ENCODE measurements around the gene RHAG. TPM values are rescaled to one million over a fixed set of nuclear protein-coding genes. Genes with fewer than 3 reads are reported as not detected.

Gene RHAG
- total RNA-seq, 1 donor from 2014 or later: 0.41 TPM

DNA sequence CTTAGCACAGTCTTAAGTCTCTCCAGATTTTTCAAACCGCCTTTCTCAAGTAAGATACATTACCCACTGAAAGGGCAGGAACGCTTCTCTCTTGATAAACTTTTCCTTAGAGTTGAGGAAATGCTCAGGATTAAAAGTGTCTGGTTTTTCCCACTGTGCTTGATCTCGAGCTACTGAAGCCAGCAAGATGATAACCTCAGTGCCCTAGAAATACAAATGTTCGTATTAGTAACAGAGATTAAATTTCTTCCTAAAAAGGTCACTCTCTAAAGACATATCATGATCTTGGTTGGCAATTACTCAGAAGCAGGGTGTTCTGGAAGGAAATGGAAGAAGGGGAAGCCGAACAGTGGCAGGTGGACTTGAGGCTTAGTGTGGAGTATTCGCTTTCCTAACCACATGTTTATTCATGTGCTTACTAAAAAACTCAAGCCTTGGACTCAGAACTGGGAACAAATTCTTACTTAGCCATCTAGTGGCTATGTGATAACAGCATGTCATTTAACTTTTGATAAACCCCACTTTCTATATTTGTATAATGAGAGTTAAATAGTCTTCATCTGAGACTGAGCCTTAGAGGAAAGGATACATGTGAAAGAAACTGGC is 66.1 kb downstream of the RHAG start:
- FAIRE-seq (no peak), DNase-seq (ENCODE audit: low spot score in 2 of 2) (no peak)

DNA sequence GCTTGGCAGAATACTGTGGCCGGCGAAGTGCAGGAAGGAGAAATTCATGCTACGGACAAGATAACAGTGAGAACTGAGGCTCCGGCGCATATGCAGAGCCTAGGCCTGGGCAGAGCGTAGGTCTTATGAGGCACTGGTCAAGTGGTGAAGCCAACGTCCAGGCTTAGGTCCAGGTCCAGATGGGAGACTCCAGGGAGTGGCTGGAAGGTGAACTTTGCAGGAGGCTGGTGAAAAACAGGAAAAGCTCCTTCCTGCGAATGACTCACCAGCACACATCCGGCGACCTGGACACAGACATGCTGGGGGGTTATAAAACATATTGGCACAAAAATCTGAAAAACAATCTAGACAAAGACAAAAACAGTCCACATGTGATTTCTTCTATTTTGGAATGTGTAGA is 70.8 kb downstream of the RHAG start:
- no peak for DNase-seq (ENCODE audit: low spot score in 2 of 2)
- FAIRE-seq: no peak

DNA sequence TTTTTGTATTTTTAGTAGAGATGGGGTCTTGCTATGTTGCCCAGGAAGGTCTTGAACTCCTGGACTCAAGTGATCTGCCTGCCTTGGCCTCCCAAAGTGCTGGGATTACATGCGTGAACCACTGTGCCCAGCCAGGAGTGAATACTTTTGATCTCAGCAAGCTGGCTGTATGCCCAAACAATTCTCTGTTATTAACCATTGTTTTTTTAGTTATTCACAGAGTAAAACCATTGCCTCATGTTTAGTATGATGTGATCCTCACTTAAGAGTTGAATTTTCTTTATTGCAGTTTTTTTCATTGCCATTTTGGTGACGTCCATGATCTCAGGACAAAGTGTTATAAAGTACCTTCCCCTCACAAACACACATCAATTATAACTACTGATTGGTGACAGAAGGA is 71.4 kb downstream of the RHAG start:
- no peak for DNase-seq (ENCODE audit: low spot score in 2 of 2)

GRCh38 chr6:49564552-49564951 is 72.1 kb downstream of the RHAG start:
- DNase-seq (ENCODE audit: low spot score in 2 of 2): no peak

More for the DNA sequence above, 71.4 kb downstream of the RHAG start:
- FAIRE-seq: no peak

GRCh38 chr6:49563006-49563886 is 73.4 kb downstream of the RHAG start:
- DNase-seq (ENCODE audit: low spot score in 2 of 2): no peak

More at GRCh38 chr6:49564552-49564951, 72.1 kb downstream of the RHAG start:
- FAIRE-seq: no peak

GRCh38 chr6:49558238-49558637 is 78.4 kb downstream of the RHAG start:
- no peak for FAIRE-seq

More at GRCh38 chr6:49563006-49563886, 73.4 kb downstream of the RHAG start:
- FAIRE-seq: no peak

DNA sequence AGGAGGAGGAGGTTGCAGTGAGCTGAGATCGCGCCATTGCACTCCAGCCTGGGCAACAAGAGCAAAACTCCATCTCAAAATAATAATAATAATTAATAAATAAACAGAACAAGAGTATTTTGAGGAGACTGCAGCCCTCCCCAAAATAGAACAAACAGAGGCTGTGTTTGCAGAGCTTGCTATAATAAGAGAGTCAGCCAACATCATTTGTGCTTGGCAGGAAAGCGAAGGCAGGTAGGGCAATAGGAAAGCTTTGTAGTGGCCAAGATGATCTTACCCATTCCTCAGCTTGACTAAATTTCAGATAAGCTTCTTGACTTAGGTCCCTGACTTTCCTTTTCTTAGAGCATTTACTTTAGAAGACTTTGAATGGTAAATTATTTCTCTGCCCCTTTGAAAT is 79.5 kb downstream of the RHAG start:
- DNase-seq (ENCODE audit: low spot score in 2 of 2): no peak
- FAIRE-seq: no peak

More at GRCh38 chr6:49558238-49558637, 78.4 kb downstream of the RHAG start:
- no peak for DNase-seq (ENCODE audit: low spot score in 2 of 2)

GRCh38 chr6:49556429-49556837 is 80.2 kb downstream of the RHAG start:
- DNase-seq (ENCODE audit: low spot score in 2 of 2): no peak
- no peak for FAIRE-seq

DNA sequence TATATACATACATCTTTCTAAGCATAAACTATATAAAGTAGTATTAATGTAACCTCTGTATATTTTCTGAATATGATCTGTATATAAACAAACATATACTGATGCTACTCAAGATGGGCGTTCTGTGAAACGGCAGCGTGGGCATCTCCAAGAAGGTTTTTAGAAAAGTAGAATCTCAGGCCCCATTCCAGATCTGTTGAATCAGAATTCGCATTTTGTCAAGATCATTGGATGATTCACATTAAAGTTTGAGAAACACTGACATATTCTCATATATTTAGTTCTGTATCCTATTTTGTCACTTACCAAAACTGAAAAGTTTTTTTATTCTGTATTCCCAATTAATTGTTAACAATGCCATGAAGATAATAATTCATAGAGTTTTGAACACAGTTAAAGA is 80.7 kb downstream of the RHAG start:
- no peak for DNase-seq (ENCODE audit: low spot score in 2 of 2)
- FAIRE-seq: no peak

Other genes with a start within 250 kb of the RHAG start
- gene MMUT, start 173.6 kb downstream of the RHAG start, total RNA-seq: 29.8 TPM
- gene CENPQ, start 173.5 kb downstream of the RHAG start, total RNA-seq: 4.5 TPM
- gene GLYATL3, start 136.9 kb downstream of the RHAG start, total RNA-seq: not detected
- 4.9 TPM for gene C6orf141, start 86.2 kb downstream of the RHAG start, total RNA-seq
- gene CRISP2, start 76.7 kb upstream of the RHAG start, total RNA-seq: 0.82 TPM
- gene CRISP3, start 107.5 kb upstream of the RHAG start, total RNA-seq: under 0.01 TPM
- gene PGK2, start 150.4 kb upstream of the RHAG start, total RNA-seq: not detected
- gene CRISP1, start 229.7 kb upstream of the RHAG start, total RNA-seq: not detected